SK-N-MC (cell line): ENCODE measurements around the gene NDRG2.

Experiments
- EZH2 ChIP-seq: fragments of 200-600 bp; sonication (generic); IDR thresholded peaks from one replicate; pipeline ENCODE4 v1.6.1; 2017; ENCODE audit warnings: antibody characterized with exemption
- POLR2AphosphoS5 ChIP-seq: IDR thresholded peaks from 2 replicates; pipeline ENCODE4 v1.6.1; 2012; ENCODE audit warnings: mild to moderate bottlenecking, low read depth, low read length, borderline replicate concordance

GRCh38 chr14:21026274-21026987, 1.6 kb upstream of the NDRG2 start:
- TF ChIP-seq EZH2: no peak
- no peak for TF ChIP-seq POLR2AphosphoS5
